Ovary (tissue), 3 donors: ENCODE results near the gene KRT4.

Experiments used
- POLR2A ChIP-seq: fragments of 450-650 bp; IDR thresholded peaks from one replicate; pipeline ENCODE4 v1.6.1; 2017; ENCODE audit warnings: antibody characterized with exemption, mild to moderate bottlenecking, moderate library complexity
- TF ChIP-seq, protein P1 (sequence below), 3 donors: fragments of 450-650 bp in 2 of 3; fragments of 200-600 bp in 1 of 3; IDR thresholded peaks; one replicate each; pipeline versions ENCODE4 v1.5.1 to v1.8.0; 2016 to 2022; ENCODE audit warnings: antibody characterized with exemption in 3 of 3, mild to moderate bottlenecking in 1 of 3
- donor health status: DM: no; HTN: no; CAD: no.

DNA sequence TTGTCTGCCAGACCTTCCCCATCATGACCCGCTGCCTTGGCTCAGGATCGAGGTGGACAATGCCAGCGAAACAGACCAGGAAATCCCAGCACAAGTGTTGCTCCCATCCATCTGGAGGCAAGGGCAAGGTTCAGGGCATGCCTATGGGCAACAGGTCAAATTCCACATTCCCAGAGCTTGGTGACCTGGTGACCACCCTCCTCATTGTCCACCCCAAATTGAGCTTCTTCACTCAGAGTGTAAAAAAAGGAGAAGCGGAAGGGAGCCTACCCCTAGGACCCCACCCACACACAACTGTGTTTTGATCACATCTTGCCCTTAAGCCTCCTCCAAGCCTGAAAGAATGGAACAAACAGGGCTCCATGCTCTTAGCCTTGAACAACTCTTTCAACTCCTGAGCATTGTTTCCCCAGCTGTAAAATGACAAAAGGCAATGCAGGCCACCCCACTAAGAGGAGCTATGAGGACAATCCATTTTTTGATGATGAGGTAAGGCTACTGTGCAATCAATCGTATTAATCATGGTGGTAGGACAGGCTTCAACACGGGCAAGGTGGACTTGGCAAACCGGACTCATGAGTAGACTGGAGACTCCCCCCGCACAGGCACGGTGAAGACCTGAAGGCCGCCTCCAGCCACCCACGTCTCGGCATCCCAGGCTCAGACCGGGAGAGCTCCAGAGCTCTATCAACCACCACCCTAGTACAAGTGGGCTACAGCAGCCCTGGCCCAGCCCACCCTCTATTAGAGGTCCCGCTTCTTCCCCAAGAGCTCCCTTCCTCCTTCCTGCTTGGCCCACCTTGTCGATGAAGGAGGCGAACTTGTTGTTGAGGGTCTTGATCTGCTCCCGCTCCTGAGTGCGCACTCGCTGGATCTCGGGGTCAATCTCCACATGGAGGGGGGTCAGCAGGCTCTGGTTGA, 19.3 kb upstream of the KRT4 start:
- TF ChIP-seq, protein P1, sequence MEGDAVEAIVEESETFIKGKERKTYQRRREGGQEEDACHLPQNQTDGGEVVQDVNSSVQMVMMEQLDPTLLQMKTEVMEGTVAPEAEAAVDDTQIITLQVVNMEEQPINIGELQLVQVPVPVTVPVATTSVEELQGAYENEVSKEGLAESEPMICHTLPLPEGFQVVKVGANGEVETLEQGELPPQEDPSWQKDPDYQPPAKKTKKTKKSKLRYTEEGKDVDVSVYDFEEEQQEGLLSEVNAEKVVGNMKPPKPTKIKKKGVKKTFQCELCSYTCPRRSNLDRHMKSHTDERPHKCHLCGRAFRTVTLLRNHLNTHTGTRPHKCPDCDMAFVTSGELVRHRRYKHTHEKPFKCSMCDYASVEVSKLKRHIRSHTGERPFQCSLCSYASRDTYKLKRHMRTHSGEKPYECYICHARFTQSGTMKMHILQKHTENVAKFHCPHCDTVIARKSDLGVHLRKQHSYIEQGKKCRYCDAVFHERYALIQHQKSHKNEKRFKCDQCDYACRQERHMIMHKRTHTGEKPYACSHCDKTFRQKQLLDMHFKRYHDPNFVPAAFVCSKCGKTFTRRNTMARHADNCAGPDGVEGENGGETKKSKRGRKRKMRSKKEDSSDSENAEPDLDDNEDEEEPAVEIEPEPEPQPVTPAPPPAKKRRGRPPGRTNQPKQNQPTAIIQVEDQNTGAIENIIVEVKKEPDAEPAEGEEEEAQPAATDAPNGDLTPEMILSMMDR (IDR thresholded peaks at IDR 0.05): no peak
- no peak for TF ChIP-seq POLR2A
